Head of caudate nucleus (tissue), 42 donors: ENCODE measurements around the gene RAB3GAP1.

Experiments
- DNase-seq, 42 donors: peaks; one replicate each; pipeline versions ENCODE4 v3.0.0 to v3.0.0-alpha.2; 2020 to 2021; ENCODE audit warnings: mixed read lengths in 7 of 42
- intact Hi-C: fragments of 100-400 bp; cut with DNase I; formaldehyde crosslinking; loops from one replicate; pipeline ENCODE4 v1.15.0; 2022

The RAB3GAP1 gene

GRCh38 chr2:135183822-135184221 is 131.7 kb downstream of the RAB3GAP1 start:
- intact Hi-C loops: no loop called here
- DNase-seq: no peak

- intact Hi-C loops: no loop called here
- no peak for DNase-seq
These were observed 134.0 kb downstream of the RAB3GAP1 start for GRCh38 chr2:135186054-135186453.

- intact Hi-C loops: no loop called here
- DNase-seq: no peak
These were observed 135.2 kb downstream of the RAB3GAP1 start for GRCh38 chr2:135187270-135187669.

GRCh38 chr2:135189148-135189547 is 137.1 kb downstream of the RAB3GAP1 start:
- DNase-seq: no peak
- intact Hi-C loops: no loop called here

GRCh38 chr2:135190799-135191198 is 138.7 kb downstream of the RAB3GAP1 start:
- intact Hi-C loops: no loop called here
- no peak for DNase-seq

GRCh38 chr2:135198481-135198880 is 146.4 kb downstream of the RAB3GAP1 start:
- intact Hi-C loops: no loop called here
- DNase-seq: peak in 3 of 42 donors; percentile 7 to 12 (median 11)

- intact Hi-C loops: no loop called here
- no peak for DNase-seq
These were observed 150.7 kb downstream of the RAB3GAP1 start for GRCh38 chr2:135202751-135203150.

- intact Hi-C loops: no loop called here
These were observed 151.9 kb downstream of the RAB3GAP1 start for GRCh38 chr2:135203944-135204343.

GRCh38 chr2:135208016-135208415 is 155.9 kb downstream of the RAB3GAP1 start:
- DNase-seq: no peak
- intact Hi-C loops: no loop called here

More at GRCh38 chr2:135203944-135204343, 151.9 kb downstream of the RAB3GAP1 start:
- no peak for DNase-seq

GRCh38 chr2:135212757-135213156 is 160.7 kb downstream of the RAB3GAP1 start:
- intact Hi-C loops: no loop called here
- DNase-seq: no peak

- DNase-seq: no peak
- intact Hi-C loops: no loop called here
These were observed 166.3 kb downstream of the RAB3GAP1 start for GRCh38 chr2:135218426-135218825.

GRCh38 chr2:135219226-135219625 is 167.1 kb downstream of the RAB3GAP1 start:
- intact Hi-C loops: no loop called here
- no peak for DNase-seq
